Neural cell (in vitro differentiated cells): ENCODE results near the gene TGM1.

Experiments used
- EP300 ChIP-seq: fragments of 450-650 bp; conservative IDR thresholded peaks from 2 replicates; pipeline ENCODE4 v1.6.1; 2014; ENCODE audit warnings: antibody characterized with exemption, mild to moderate bottlenecking, moderate library complexity; ENCODE audit not compliant: poor library complexity, severe bottlenecking
- EZH2 ChIP-seq: fragments of 200-600, 300-800 bp; shearing (Covaris generic), sonication (generic); IDR thresholded peaks from 2 replicates; pipeline ENCODE4 v1.6.1; 2014; ENCODE audit warnings: antibody characterized with exemption, low read length, borderline replicate concordance, mild to moderate bottlenecking; ENCODE audit not compliant: insufficient read depth, poor library complexity, severe bottlenecking
- MXI1 ChIP-seq: fragments of 450-650 bp; conservative IDR thresholded peaks from 2 replicates; pipeline ENCODE4 v1.6.1; 2014; ENCODE audit warnings: antibody characterized with exemption, mild to moderate bottlenecking; ENCODE audit not compliant: poor library complexity, severe bottlenecking
- POLR2AphosphoS5 ChIP-seq: IDR thresholded peaks from 2 replicates; pipeline ENCODE4 v1.6.1; 2012
- RAD21 ChIP-seq: fragments of 450-650 bp; conservative IDR thresholded peaks from 2 replicates; pipeline ENCODE4 v1.6.1; 2014; ENCODE audit warnings: antibody characterized with exemption, mild to moderate bottlenecking, moderate library complexity
- TF ChIP-seq, protein P1 (sequence below): fragments of 450-650 bp; IDR thresholded peaks from 2 replicates; pipeline ENCODE4 v1.5.1; 2014; ENCODE audit warnings: antibody characterized with exemption, mild to moderate bottlenecking, moderate library complexity; ENCODE audit not compliant: poor library complexity, severe bottlenecking
- TF ChIP-seq, protein P2 (sequence below): IDR thresholded peaks from 2 replicates; pipeline ENCODE4 v1.6.1; 2012; ENCODE audit warnings: borderline replicate concordance

DNA sequence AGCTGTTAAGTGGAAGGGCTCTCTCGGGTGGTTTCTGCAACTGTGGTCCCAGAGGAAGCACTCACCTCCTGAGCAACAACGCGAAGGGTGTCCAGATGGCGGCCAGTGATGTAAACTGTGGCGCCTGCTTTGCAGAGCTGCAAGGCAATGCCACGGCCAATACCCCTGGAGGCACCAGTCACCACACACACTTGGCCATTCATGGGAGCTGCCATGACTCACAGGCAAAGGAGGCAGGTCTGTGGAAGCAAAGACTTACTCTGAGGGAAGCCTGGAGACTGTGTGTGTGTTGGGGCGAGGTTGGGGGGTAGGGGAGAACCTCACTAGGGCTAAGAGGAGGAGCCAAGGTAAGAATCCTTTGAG lies 35.9 kb upstream of the TGM1 start:
- TF ChIP-seq, protein P1, sequence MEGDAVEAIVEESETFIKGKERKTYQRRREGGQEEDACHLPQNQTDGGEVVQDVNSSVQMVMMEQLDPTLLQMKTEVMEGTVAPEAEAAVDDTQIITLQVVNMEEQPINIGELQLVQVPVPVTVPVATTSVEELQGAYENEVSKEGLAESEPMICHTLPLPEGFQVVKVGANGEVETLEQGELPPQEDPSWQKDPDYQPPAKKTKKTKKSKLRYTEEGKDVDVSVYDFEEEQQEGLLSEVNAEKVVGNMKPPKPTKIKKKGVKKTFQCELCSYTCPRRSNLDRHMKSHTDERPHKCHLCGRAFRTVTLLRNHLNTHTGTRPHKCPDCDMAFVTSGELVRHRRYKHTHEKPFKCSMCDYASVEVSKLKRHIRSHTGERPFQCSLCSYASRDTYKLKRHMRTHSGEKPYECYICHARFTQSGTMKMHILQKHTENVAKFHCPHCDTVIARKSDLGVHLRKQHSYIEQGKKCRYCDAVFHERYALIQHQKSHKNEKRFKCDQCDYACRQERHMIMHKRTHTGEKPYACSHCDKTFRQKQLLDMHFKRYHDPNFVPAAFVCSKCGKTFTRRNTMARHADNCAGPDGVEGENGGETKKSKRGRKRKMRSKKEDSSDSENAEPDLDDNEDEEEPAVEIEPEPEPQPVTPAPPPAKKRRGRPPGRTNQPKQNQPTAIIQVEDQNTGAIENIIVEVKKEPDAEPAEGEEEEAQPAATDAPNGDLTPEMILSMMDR, result no peak
- TF ChIP-seq, protein P2, sequence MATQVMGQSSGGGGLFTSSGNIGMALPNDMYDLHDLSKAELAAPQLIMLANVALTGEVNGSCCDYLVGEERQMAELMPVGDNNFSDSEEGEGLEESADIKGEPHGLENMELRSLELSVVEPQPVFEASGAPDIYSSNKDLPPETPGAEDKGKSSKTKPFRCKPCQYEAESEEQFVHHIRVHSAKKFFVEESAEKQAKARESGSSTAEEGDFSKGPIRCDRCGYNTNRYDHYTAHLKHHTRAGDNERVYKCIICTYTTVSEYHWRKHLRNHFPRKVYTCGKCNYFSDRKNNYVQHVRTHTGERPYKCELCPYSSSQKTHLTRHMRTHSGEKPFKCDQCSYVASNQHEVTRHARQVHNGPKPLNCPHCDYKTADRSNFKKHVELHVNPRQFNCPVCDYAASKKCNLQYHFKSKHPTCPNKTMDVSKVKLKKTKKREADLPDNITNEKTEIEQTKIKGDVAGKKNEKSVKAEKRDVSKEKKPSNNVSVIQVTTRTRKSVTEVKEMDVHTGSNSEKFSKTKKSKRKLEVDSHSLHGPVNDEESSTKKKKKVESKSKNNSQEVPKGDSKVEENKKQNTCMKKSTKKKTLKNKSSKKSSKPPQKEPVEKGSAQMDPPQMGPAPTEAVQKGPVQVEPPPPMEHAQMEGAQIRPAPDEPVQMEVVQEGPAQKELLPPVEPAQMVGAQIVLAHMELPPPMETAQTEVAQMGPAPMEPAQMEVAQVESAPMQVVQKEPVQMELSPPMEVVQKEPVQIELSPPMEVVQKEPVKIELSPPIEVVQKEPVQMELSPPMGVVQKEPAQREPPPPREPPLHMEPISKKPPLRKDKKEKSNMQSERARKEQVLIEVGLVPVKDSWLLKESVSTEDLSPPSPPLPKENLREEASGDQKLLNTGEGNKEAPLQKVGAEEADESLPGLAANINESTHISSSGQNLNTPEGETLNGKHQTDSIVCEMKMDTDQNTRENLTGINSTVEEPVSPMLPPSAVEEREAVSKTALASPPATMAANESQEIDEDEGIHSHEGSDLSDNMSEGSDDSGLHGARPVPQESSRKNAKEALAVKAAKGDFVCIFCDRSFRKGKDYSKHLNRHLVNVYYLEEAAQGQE, result no peak
- TF ChIP-seq EP300 (no peak), MXI1 (no peak), POLR2AphosphoS5 (no peak), RAD21 (no peak), EZH2 (no peak)
